Mammary epithelial cell (primary cell): Measurements from ENCODE around the gene NGB.

Experiments used
- EZH2 ChIP-seq: IDR thresholded peaks from 2 replicates; pipeline ENCODE4 v1.6.1; 2012; ENCODE audit warnings: low read length, inconsistent platforms, borderline replicate concordance
- TF ChIP-seq, protein P1 (sequence below), 2 donors: IDR thresholded peaks in 1 of 2; conservative IDR thresholded peaks in 1 of 2; 2 replicates each; pipeline ENCODE4 v1.5.1; 2011 to 2012; ENCODE audit warnings: inconsistent platforms in 2 of 2, low read length in 2 of 2, mild to moderate bottlenecking in 2 of 2, control low read depth in 1 of 2, low read depth in 1 of 2; ENCODE audit not compliant: insufficient read depth in 1 of 2; ENCODE audit errors: extremely low read depth in 1 of 2

- TF ChIP-seq, protein P1, sequence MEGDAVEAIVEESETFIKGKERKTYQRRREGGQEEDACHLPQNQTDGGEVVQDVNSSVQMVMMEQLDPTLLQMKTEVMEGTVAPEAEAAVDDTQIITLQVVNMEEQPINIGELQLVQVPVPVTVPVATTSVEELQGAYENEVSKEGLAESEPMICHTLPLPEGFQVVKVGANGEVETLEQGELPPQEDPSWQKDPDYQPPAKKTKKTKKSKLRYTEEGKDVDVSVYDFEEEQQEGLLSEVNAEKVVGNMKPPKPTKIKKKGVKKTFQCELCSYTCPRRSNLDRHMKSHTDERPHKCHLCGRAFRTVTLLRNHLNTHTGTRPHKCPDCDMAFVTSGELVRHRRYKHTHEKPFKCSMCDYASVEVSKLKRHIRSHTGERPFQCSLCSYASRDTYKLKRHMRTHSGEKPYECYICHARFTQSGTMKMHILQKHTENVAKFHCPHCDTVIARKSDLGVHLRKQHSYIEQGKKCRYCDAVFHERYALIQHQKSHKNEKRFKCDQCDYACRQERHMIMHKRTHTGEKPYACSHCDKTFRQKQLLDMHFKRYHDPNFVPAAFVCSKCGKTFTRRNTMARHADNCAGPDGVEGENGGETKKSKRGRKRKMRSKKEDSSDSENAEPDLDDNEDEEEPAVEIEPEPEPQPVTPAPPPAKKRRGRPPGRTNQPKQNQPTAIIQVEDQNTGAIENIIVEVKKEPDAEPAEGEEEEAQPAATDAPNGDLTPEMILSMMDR (conservative IDR thresholded peaks at IDR 0.05 in 1 of 2, IDR thresholded peaks at IDR 0.05 in 1 of 2; ENCODE audit: extremely low read depth in 1 of 2, insufficient read depth in 1 of 2, low read depth in 1 of 2, low read length in 2 of 2), result no peak
- no peak for TF ChIP-seq EZH2
These were observed 39.3 kb downstream of the NGB start for GRCh38 chr14:77231721-77232120.
